B cell (primary cell): ENCODE measurements around the gene URGCP.

Source experiments
- CTCF ChIP-seq: fragments of 200-600 bp; IDR thresholded peaks from one replicate; pipeline ENCODE4 v1.8.0; 2022; ENCODE audit warnings: antibody characterized with exemption, mild to moderate bottlenecking
- EZH2 ChIP-seq: IDR thresholded peaks from 2 replicates; pipeline ENCODE4 v1.6.1; 2012; ENCODE audit warnings: borderline replicate concordance, low read depth, mild to moderate bottlenecking, moderate library complexity, low read length; ENCODE audit not compliant: insufficient read depth, poor library complexity, severe bottlenecking

GRCh38 chr7:43921423-43921822, 15.0 kb upstream of the URGCP start:
- no peak for TF ChIP-seq CTCF
- TF ChIP-seq EZH2: no peak
